ENCODE data around the gene SIAH2. TPM values are rescaled to one million over a fixed set of nuclear protein-coding genes. Genes with fewer than 3 reads are reported as not detected.

Gene SIAH2
- total and polyA plus RNA-seq, 9 of the 15 experiments (the other 6 are each of a cell fraction or from before 2014, with no cell fraction given) = 4.8 to 39.0 (median 29.9) TPM

DNA sequence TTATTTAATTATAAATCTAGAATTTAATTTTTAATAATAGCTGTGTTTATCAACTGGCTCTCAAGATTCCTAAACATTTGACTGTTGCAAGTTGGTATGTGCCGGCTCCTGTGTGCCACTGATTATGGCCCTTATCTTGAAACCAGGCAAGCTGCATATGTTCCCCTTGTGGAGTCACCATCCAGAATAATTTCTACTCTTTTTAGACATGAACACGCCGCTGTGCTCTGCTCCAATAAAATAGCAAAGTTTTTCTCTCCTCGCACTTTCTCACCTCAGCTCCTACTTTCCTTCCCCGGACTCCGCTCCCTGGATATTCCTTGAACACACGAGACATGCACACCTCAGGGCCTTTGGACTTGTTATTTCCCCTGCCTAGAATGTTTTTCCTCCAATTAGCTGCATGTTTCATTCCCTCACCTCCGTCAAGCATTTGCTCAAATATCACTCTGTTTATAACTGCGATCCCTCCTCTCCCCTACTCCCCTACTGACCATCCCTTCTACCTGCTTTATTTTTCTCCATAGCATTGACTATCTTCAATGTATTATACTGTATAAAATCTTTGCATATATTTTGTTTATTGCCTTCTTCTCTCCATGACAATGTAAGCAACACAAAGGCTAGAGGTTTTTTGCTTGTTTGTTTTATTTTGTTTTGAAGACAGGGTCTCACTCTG, 33.1 kb downstream of the SIAH2 start (continued):
- TF ChIP-seq, protein P1, sequence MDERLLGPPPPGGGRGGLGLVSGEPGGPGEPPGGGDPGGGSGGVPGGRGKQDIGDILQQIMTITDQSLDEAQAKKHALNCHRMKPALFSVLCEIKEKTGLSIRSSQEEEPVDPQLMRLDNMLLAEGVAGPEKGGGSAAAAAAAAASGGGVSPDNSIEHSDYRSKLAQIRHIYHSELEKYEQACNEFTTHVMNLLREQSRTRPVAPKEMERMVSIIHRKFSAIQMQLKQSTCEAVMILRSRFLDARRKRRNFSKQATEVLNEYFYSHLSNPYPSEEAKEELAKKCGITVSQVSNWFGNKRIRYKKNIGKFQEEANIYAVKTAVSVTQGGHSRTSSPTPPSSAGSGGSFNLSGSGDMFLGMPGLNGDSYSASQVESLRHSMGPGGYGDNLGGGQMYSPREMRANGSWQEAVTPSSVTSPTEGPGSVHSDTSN (CRISPR knock-in tag; IDR thresholded peaks at IDR 0.05; ENCODE audit: low read depth) = no peak
- TF ChIP-seq, protein P1 (tag; conservative IDR thresholded peaks at IDR 0.05; ENCODE audit: low read depth) = no peak
- TF ChIP-seq ZNF76 (CRISPR knock-in tag; IDR thresholded peaks at IDR 0.05; ENCODE audit: borderline replicate concordance) (no peak), SMARCB1 (IDR thresholded peaks at IDR 0.05; ENCODE audit: insufficient read length, low read depth) (no peak), CREB1 (IDR thresholded peaks at IDR 0.05) (peak; percentile 30; the same call in 1 of the 2 replicates), CREB1 (CRISPR knock-in tag; IDR thresholded peaks at IDR 0.05) (no peak), ZNF436 (CRISPR knock-in tag; IDR thresholded peaks at IDR 0.05) (no peak), CBX2 (IDR thresholded peaks at IDR 0.05; ENCODE audit: insufficient read depth, low read length, poor library complexity, severe bottlenecking) (no peak), ZKSCAN8 (CRISPR knock-in tag; IDR thresholded peaks at IDR 0.05) (peak; percentile 61; the same call in 1 of the 2 replicates), KLF16 (IDR thresholded peaks at IDR 0.05) (peak; percentile 84), RBBP5 (IDR thresholded peaks at IDR 0.05; ENCODE audit: borderline replicate concordance, insufficient read depth, low read length, poor library complexity, severe bottlenecking) (peak; percentile 74), HMG20B (CRISPR knock-in tag; IDR thresholded peaks at IDR 0.05) (no peak), SAFB (IDR thresholded peaks at IDR 0.05; ENCODE audit: borderline replicate concordance, low read depth, low read length) (no peak), ZC3H8 (IDR thresholded peaks at IDR 0.05) (no peak), HMG20A (CRISPR knock-in tag; conservative IDR thresholded peaks at IDR 0.05) (no peak), MCM7 (IDR thresholded peaks at IDR 0.05) (no peak), ARID2 (IDR thresholded peaks at IDR 0.05) (peak; percentile 55; the same call in 1 of the 2 replicates)
- TF ChIP-seq, protein P2, sequence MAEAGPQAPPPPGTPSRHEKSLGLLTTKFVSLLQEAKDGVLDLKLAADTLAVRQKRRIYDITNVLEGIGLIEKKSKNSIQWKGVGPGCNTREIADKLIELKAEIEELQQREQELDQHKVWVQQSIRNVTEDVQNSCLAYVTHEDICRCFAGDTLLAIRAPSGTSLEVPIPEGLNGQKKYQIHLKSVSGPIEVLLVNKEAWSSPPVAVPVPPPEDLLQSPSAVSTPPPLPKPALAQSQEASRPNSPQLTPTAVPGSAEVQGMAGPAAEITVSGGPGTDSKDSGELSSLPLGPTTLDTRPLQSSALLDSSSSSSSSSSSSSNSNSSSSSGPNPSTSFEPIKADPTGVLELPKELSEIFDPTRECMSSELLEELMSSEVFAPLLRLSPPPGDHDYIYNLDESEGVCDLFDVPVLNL (CRISPR knock-in tag; IDR thresholded peaks at IDR 0.05; ENCODE audit: low read depth) = no peak
- TF ChIP-seq, protein P3, sequence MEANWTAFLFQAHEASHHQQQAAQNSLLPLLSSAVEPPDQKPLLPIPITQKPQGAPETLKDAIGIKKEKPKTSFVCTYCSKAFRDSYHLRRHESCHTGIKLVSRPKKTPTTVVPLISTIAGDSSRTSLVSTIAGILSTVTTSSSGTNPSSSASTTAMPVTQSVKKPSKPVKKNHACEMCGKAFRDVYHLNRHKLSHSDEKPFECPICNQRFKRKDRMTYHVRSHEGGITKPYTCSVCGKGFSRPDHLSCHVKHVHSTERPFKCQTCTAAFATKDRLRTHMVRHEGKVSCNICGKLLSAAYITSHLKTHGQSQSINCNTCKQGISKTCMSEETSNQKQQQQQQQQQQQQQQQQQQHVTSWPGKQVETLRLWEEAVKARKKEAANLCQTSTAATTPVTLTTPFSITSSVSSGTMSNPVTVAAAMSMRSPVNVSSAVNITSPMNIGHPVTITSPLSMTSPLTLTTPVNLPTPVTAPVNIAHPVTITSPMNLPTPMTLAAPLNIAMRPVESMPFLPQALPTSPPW (CRISPR knock-in tag; IDR thresholded peaks at IDR 0.05) = peak; percentile 35; the same call in 1 of the 2 replicates
- TF ChIP-seq, protein P4, sequence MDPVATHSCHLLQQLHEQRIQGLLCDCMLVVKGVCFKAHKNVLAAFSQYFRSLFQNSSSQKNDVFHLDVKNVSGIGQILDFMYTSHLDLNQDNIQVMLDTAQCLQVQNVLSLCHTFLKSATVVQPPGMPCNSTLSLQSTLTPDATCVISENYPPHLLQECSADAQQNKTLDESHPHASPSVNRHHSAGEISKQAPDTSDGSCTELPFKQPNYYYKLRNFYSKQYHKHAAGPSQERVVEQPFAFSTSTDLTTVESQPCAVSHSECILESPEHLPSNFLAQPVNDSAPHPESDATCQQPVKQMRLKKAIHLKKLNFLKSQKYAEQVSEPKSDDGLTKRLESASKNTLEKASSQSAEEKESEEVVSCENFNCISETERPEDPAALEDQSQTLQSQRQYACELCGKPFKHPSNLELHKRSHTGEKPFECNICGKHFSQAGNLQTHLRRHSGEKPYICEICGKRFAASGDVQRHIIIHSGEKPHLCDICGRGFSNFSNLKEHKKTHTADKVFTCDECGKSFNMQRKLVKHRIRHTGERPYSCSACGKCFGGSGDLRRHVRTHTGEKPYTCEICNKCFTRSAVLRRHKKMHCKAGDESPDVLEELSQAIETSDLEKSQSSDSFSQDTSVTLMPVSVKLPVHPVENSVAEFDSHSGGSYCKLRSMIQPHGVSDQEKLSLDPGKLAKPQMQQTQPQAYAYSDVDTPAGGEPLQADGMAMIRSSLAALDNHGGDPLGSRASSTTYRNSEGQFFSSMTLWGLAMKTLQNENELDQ (CRISPR knock-in tag; IDR thresholded peaks at IDR 0.05; ENCODE audit: borderline replicate concordance) = no peak
